Breast epithelium (tissue), 4 donors: ENCODE results near the gene LHFPL2. TPM values are rescaled to one million over a fixed set of nuclear protein-coding genes. Genes with fewer than 3 reads are reported as not detected.
A peak's percentile ranks its signal among the peaks of the same experiment; 100 is the strongest.

Experiments used
- DNase-seq, 2 donors: peaks; one replicate each; pipeline ENCODE4 v3.0.0-alpha.2; 2019; ENCODE audit warnings: low spot score in 2 of 2
- H3K27ac ChIP-seq, 2 donors: fragments of 200-600 bp; sonication (generic) in 1 of 2; one replicate each; pipeline ENCODE4 v1.5.1; 2016 to 2019; ENCODE audit warnings: mild to moderate bottlenecking in 1 of 2
- H3K27me3 ChIP-seq, 2 donors: fragments of 200-600 bp; sonication (generic) in 1 of 2; one replicate each; pipeline versions ENCODE4 v1.5.1 to v1.6.0; 2017 to 2019; ENCODE audit warnings: control low read depth in 1 of 2, mild to moderate bottlenecking in 1 of 2
- H3K36me3 ChIP-seq: fragments of 200-600 bp; one replicate; pipeline ENCODE4 v1.5.1; 2019
- H3K4me1 ChIP-seq, 2 donors: fragments of 200-600 bp; sonication (generic); one replicate each; pipeline ENCODE4 v1.5.1; 2016 to 2019; ENCODE audit warnings: control low read depth in 1 of 2
- H3K4me3 ChIP-seq, 3 donors: fragments of 200-600 bp; sonication (generic); 1 replicate in 2 of 3; 2 replicates in 1 of 3; pipeline ENCODE4 v1.5.1; 2016 to 2019; ENCODE audit warnings: mild to moderate bottlenecking in 3 of 3, moderate library complexity in 2 of 3
- H3K9me3 ChIP-seq, 2 donors: fragments of 200-600 bp; sonication (generic) in 1 of 2; one replicate each; pipeline ENCODE4 v1.5.1; 2016 to 2019; ENCODE audit warnings: control low read depth in 1 of 2
- CTCF ChIP-seq, 3 donors: fragments of 450-650 bp; IDR thresholded peaks; one replicate each; pipeline ENCODE4 v1.5.1; 2016 to 2017; ENCODE audit warnings: antibody characterized with exemption in 3 of 3, mild to moderate bottlenecking in 3 of 3, moderate library complexity in 3 of 3
- POLR2A ChIP-seq: fragments of 450-650 bp; IDR thresholded peaks from one replicate; pipeline ENCODE4 v1.6.1; 2016; ENCODE audit warnings: antibody characterized with exemption, mild to moderate bottlenecking, moderate library complexity
- POLR2AphosphoS5 ChIP-seq, 3 donors: sonication (generic); formaldehyde crosslinking; IDR thresholded peaks; one replicate each; pipeline ENCODE4 v1.6.1; 2017; ENCODE audit warnings: antibody characterized with exemption in 3 of 3
- intact Hi-C: fragments of 100-400 bp; cut with DNase I; formaldehyde crosslinking; loops from one replicate; pipeline ENCODE4 v1.15.1; 2023; ENCODE audit warnings: low total_unique reads
- total RNA-seq, 3 donors: library from RNA; depleted of rRNA; stranded (reverse); fragments of >200 nt; gene quantifications; one replicate each; pipeline ENCODE4 v1.1.0, GENCODE V29; 2016

Gene LHFPL2
- total RNA-seq, 3 donors from 2014 or later = 36.8 to 61.8 (median 41.3) TPM

GRCh38 chr5:78527925-78528324 lies 120.6 kb downstream of the LHFPL2 start:
- H3K27ac ChIP-seq = peak overlapping the region; percentile 72 to 87
- no peaks in the 10 kb centered on the region for H3K36me3 ChIP-seq
- no peak for TF ChIP-seq CTCF (IDR thresholded peaks at IDR 0.05)
- TF ChIP-seq POLR2AphosphoS5 (IDR thresholded peaks at IDR 0.05) = no peak
- TF ChIP-seq POLR2A = no peak
- no peaks in the 10 kb centered on the region for H3K4me1 ChIP-seq
- no peaks in the 10 kb centered on the region for H3K27me3 ChIP-seq
- no peaks in the 10 kb centered on the region for H3K9me3 ChIP-seq
- no peak overlapping the region for H3K4me3 ChIP-seq
- DNase-seq = no peak
- intact Hi-C loops = no loop called here

GRCh38 chr5:78527054-78527859 lies 121.3 kb downstream of the LHFPL2 start:
- no peak overlapping the region for H3K4me3 ChIP-seq
- H3K9me3 ChIP-seq = no peaks in the 10 kb centered on the region
- peak overlapping the region; percentile 72 to 87 for H3K27ac ChIP-seq
- H3K4me1 ChIP-seq = no peaks in the 10 kb centered on the region
- H3K36me3 ChIP-seq = no peaks in the 10 kb centered on the region
- intact Hi-C loops = no loop called here
- TF ChIP-seq CTCF (IDR thresholded peaks at IDR 0.05) (no peak), POLR2AphosphoS5 (IDR thresholded peaks at IDR 0.05) (peak in 2 of 3 donors; percentile 38 to 40)
- H3K27me3 ChIP-seq = no peaks in the 10 kb centered on the region
- peak in 1 of 2 donors; percentile 52 for DNase-seq

GRCh38 chr5:78526049-78526525 lies 122.5 kb downstream of the LHFPL2 start:
- no peak for DNase-seq
- H3K9me3 ChIP-seq = no peaks in the 10 kb centered on the region
- TF ChIP-seq POLR2A (no peak), POLR2AphosphoS5 (IDR thresholded peaks at IDR 0.05) (no peak), CTCF (IDR thresholded peaks at IDR 0.05) (no peak)
- no peaks in the 10 kb centered on the region for H3K4me1 ChIP-seq
- intact Hi-C loops = no loop called here
- no peaks in the 10 kb centered on the region for H3K27me3 ChIP-seq
- H3K36me3 ChIP-seq = no peaks in the 10 kb centered on the region
- no peak overlapping the region for H3K4me3 ChIP-seq
- H3K27ac ChIP-seq = peak overlapping the region; percentile 72 to 87

- intact Hi-C loops = no loop called here
- Histone ChIP-seq H3K27ac (peak overlapping the region; percentile 77 to 80), H3K27me3 (no peaks in the 10 kb centered on the region), H3K9me3 (no peaks in the 10 kb centered on the region), H3K4me1 (peaks cover 0 to 6% of the 10 kb centered on the region in 2 donors), H3K36me3 (no peaks in the 10 kb centered on the region), H3K4me3 (no peak overlapping the region)
- TF ChIP-seq CTCF (IDR thresholded peaks at IDR 0.05) (no peak), POLR2A (no peak), POLR2AphosphoS5 (IDR thresholded peaks at IDR 0.05) (no peak)
- DNase-seq = no peak
Measured at GRCh38 chr5:78523314-78524193, 125.0 kb downstream of the LHFPL2 start.
